H1 (cell line): ENCODE data around the gene BOLL. TPM values are rescaled to one million over a fixed set of nuclear protein-coding genes. Genes with fewer than 3 reads are reported as not detected.

ENCODE experiments used
- EGR1 ChIP-seq: IDR thresholded peaks from 2 replicates; pipeline ENCODE4 v1.6.1; 2011; ENCODE audit warnings: low read depth, low read length, borderline replicate concordance
- polyA plus RNA-seq, 7 experiments: library from polyadenylated mRNA; depleted of rRNA in 3 of 7; stranded (reverse) in 5 of 7; unstranded in 2 of 7; fragments of >200 nt in 5 of 7; fragments of 200-250 nt in 2 of 7; gene quantifications; 1 replicate in 5 of 7; 2 replicates in 1 of 7; 4 replicates in 1 of 7; pipeline versions ENCODE4 v1.2.1 to v1.2.3, GENCODE V29; 2011 to 2013; ENCODE audit warnings: missing spikeins in 2 of 7, mixed read lengths in 2 of 7
- total RNA-seq: library from RNA; stranded (reverse); fragmentation: NEBNext Ultra II Directional; extraction: Animal tissue kit (Norgen Biotek cat#: 25700); gene quantifications from 2 replicates; pipeline ENCODE4 v1.2.1, GENCODE V29; 2021

The BOLL gene
- total and polyA plus RNA-seq, 2 of the 8 experiments (the other 6 are each of a cell fraction or from before 2014, with no cell fraction given), result not detected

GRCh38 chr2:197801033-197801432 lies 15.9 kb upstream of the BOLL start (continued):
- TF ChIP-seq EGR1, result no peak
